Measurements from ENCODE around the gene TBCC.

DNA sequence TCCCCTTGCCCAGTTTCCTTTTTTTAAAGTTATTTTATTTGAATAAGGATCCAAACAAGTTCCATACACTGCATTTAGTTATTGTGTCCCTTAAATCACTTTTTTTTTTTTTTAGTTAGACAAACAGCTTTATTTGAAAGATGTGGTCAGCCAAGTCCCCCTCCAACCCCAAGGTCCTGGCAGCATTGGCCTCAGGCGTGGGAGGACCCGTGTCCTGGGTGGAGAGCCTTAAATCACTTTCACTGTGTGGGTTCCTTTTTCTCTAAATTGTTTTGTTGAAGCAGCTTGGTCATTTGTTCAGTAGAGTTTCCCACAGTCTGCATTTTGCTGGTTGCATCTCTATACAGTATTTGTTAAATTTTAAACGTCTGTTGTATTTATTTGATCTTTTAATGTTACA lies 5.2 kb upstream of the TBCC start:
- no peak for TF ChIP-seq TEAD4 (CRISPR knock-in tag; IDR thresholded peaks at IDR 0.05)
- TF ChIP-seq, protein P1, sequence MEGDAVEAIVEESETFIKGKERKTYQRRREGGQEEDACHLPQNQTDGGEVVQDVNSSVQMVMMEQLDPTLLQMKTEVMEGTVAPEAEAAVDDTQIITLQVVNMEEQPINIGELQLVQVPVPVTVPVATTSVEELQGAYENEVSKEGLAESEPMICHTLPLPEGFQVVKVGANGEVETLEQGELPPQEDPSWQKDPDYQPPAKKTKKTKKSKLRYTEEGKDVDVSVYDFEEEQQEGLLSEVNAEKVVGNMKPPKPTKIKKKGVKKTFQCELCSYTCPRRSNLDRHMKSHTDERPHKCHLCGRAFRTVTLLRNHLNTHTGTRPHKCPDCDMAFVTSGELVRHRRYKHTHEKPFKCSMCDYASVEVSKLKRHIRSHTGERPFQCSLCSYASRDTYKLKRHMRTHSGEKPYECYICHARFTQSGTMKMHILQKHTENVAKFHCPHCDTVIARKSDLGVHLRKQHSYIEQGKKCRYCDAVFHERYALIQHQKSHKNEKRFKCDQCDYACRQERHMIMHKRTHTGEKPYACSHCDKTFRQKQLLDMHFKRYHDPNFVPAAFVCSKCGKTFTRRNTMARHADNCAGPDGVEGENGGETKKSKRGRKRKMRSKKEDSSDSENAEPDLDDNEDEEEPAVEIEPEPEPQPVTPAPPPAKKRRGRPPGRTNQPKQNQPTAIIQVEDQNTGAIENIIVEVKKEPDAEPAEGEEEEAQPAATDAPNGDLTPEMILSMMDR (IDR thresholded peaks at IDR 0.05) = no peak
- TF ChIP-seq ATF2 (CRISPR knock-in tag; IDR thresholded peaks at IDR 0.05; ENCODE audit: borderline replicate concordance, low read depth) = no peak
- TF ChIP-seq SMAD3 (CRISPR knock-in tag; IDR thresholded peaks at IDR 0.05; ENCODE audit: borderline replicate concordance) = no peak
